HG02885 (cell line): ENCODE results near the gene TRIM13.
"Not testable (repeated sequence)": the region's sequence is repeated elsewhere in the genome, so short reads cannot be mapped to it uniquely, and the experiment has no call there.

ENCODE experiments used
- ATAC-seq: cut with Tn5 transposase; IDR thresholded peaks from one replicate; pipeline ENCODE4 v1.9.1; 2021; ENCODE audit warnings: mild to moderate bottlenecking; ENCODE audit not compliant: unreplicated experiment, poor library complexity

Gene TRIM13, protein sequence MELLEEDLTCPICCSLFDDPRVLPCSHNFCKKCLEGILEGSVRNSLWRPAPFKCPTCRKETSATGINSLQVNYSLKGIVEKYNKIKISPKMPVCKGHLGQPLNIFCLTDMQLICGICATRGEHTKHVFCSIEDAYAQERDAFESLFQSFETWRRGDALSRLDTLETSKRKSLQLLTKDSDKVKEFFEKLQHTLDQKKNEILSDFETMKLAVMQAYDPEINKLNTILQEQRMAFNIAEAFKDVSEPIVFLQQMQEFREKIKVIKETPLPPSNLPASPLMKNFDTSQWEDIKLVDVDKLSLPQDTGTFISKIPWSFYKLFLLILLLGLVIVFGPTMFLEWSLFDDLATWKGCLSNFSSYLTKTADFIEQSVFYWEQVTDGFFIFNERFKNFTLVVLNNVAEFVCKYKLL

DNA sequence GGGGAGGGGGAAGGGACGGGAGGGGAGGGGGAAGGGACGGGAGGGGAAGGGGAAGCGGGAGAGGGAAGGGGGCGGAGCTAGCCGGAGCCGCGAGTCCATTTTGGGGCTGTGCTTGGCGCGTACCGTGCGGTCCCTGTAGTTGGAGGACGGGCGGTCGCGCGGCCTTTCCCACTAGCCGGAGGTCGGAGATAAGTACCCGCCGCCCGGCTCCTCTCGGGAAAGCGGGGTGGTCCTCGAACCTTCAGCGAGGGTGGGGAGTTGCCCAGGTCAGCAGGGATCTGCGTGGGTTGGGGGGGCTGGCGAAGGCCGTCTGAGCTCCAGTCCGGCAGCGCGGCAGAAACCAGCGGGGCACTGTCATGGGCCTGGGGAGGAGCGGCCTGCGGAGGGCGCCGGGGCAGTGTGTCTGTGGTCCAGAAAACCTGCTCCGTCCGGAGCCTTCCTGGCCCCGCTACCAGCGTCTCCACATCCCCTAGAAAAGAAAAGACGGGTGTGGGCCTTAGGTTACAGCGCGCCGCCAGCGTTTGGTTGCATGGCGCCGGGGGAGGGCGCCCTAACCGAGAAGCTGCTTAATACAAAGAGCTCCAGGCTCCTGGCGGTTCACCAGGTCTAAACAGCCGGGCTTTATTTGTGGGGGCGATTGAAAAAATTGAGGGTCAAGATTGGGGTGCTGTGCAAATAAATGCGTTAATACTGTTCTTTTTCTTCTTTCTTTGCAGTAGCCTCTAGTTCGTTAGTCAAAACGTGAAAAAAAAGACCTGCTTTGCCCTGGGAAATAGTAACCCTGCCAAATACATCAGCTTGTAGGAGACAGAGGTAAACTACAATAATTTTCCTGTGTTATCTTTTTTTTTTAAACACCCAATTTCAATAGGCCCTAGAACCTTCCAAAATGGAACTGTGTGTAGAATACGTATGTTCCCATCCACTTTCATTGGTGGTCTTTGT, at the start of gene TRIM13:
Gene TRIM13 (plus strand): TSS at position 92 of the 945 bp plus-strand sequence. CDS start 14,899 bp downstream, outside the sequence.
- peak; percentile 68 for ATAC-seq

DNA sequence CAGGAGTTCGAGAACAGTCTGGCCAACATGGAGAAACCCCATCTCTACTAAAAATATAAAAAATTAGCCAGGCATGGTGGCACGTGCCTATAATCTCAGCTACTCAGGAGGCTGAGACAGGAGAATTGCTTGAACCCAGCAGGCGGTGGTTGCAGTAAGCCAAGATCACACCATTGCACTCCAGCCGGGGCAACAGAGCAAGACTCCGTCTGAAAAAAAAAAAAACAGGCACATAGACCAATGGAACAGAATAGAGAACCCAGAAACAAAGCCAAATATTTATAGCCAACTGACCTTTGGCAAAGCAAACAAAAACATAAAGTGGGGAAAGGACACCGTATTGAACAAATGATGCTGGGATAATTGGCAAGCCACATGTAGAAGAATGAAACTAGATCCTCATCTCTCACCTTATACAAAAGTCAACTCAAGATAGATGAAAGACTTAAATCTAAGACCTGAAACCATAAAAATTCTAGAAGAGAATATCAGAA, 48.0 kb upstream of the TRIM13 start:
- not testable (repeated sequence) for ATAC-seq

- no peak for ATAC-seq
Observed at GRCh38 chr13:49951754-49952535, 44.9 kb upstream of the TRIM13 start.

- no peak for ATAC-seq
Observed at GRCh38 chr13:49953560-49953959, 43.3 kb upstream of the TRIM13 start.

- no peak for ATAC-seq
Observed at GRCh38 chr13:49954674-49955455, 42.0 kb upstream of the TRIM13 start.

DNA sequence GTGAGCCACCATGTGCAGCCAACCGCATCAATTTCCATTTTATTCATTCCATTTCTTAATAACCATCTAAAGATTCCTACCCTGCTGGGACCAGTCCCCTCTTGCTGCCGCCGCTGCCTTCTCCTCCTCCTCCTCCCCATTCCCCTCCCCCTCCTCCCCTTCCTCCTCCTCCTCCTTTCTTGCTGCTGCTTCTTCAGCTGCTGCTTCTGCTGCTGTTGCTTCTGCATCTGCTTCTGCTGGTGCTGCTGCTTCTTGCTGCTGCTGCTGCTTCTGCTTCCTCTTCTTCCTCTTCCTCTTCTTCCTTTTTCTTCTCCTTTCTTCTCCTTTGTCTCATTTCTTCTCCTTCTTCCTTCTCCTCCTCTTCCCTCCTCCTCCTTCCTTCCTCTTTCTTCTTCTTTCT, 40.7 kb upstream of the TRIM13 start:
- ATAC-seq, result no peak

GRCh38 chr13:49958321-49958720, 38.5 kb upstream of the TRIM13 start:
- no peak for ATAC-seq

- no peak for ATAC-seq
Observed at GRCh38 chr13:49967456-49967855, 29.4 kb upstream of the TRIM13 start.

DNA sequence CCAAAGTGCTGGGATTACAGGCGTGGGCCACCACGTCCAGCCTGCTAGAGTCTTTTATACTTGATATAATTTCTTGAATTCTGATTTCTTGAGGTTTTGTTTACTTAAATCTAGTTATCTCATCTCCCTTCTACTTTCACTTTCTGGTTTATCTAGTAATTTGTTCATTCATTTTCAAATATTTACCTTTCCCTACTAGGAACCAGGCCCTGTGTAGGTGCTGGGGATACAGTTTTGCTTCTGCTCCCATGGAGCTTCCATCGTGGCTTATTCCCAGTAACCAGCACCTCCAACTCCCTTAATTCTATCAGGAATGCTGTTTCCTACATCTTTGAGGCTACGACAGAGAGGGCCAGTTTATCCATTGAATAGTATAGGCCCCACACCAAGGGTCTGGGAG, 24.1 kb upstream of the TRIM13 start:
- ATAC-seq, result no peak

- ATAC-seq, result no peak
Observed at GRCh38 chr13:49975826-49976225, 21.0 kb upstream of the TRIM13 start.

GRCh38 chr13:49976314-49977258, 20.3 kb upstream of the TRIM13 start:
- ATAC-seq, result no peak

DNA sequence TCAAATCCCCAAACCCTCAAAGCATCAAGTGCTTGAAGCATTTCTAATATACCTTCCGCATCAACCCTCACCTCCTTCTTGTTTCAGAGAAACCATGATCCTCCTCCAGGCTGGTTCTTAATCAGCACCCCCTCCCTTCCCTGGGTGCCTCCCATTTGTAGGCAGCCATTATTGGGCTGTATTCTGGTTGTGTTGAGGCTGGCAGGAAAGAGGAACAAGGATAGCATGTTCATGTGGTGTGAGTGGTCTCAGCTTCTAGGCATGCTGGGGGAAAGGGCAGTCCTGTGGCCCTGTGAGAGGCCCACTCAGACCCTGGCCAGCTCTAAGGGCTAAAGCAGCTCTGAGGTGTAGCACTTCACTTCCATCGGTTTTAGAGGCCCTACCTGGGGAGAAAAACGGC, 18.9 kb upstream of the TRIM13 start:
- ATAC-seq, result no peak

GRCh38 chr13:49980266-49980665, 16.6 kb upstream of the TRIM13 start:
- ATAC-seq, result no peak

DNA sequence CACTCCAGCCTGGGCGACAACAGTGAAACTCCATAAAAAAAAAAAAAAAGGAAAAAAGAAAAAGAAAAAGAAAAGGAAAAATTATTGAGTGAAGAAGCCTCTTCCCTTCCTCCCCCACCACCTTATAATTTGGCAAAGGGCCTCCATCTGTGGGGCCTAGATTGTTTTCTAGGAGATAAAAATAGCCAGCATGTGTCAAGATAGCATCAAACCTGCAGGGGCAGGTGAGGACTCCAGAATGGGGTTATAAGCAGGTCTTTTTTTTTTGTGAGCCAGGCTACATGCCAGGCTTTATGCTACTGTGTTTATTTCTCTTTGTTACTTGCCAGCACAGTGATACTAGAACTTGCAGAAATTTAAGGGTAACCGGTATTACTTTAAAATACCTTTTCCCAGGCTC, 11.7 kb upstream of the TRIM13 start:
- ATAC-seq, result no peak

- ATAC-seq, result no peak
Observed at GRCh38 chr13:49986471-49986870, 10.4 kb upstream of the TRIM13 start.

GRCh38 chr13:49990612-49991011, 6.2 kb upstream of the TRIM13 start:
- not testable (repeated sequence) for ATAC-seq

- no peak for ATAC-seq
Observed at GRCh38 chr13:49993111-49993510, 3.7 kb upstream of the TRIM13 start.

- no peak for ATAC-seq
Observed at GRCh38 chr13:49993666-49994065, 3.2 kb upstream of the TRIM13 start.
